Sigmoid colon (tissue), 4 donors: Measurements from ENCODE around the gene RNF25.

ENCODE experiments used
- EP300 ChIP-seq, 4 donors: sonication (generic); formaldehyde crosslinking; IDR thresholded peaks; one replicate each; pipeline ENCODE4 v1.6.1; 2017; ENCODE audit warnings: antibody characterized with exemption in 4 of 4
- POLR2A ChIP-seq, 2 donors: fragments of 450-650 bp; IDR thresholded peaks; one replicate each; pipeline ENCODE4 v1.6.1; 2016; ENCODE audit warnings: antibody characterized with exemption in 2 of 2, mild to moderate bottlenecking in 2 of 2, moderate library complexity in 2 of 2
- POLR2AphosphoS5 ChIP-seq, 4 donors: sonication (generic); formaldehyde crosslinking; IDR thresholded peaks; one replicate each; pipeline ENCODE4 v1.6.1; 2017; ENCODE audit warnings: antibody characterized with exemption in 4 of 4
- TF ChIP-seq, protein P1 (sequence below), 4 experiments: fragments of 450-650 bp in 3 of 4; fragments of 200-600 bp in 1 of 4; IDR thresholded peaks; one replicate each; pipeline ENCODE4 v1.5.1; 2016 to 2019; ENCODE audit warnings: antibody characterized with exemption in 4 of 4, mild to moderate bottlenecking in 3 of 4, moderate library complexity in 2 of 4

DNA sequence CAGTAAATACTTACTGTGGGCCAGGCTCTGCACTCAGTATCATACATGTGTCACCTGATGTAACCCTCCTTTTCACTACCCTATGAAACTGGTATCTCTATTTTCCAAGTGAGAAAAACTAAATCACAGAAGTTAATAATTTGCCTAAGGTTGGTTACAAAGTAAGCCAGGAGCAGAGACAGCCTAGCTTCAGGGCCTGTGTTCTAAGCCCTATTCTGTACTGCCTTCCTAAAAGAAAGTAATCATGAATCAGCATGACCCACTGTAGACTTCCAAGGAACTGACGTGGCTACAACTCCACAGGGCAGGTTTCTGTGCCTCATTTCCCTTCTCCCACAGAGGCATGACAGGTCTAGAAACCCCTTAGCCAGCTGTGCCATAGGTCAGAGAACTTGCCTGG, 26.7 kb downstream of the RNF25 start:
- TF ChIP-seq, protein P1, sequence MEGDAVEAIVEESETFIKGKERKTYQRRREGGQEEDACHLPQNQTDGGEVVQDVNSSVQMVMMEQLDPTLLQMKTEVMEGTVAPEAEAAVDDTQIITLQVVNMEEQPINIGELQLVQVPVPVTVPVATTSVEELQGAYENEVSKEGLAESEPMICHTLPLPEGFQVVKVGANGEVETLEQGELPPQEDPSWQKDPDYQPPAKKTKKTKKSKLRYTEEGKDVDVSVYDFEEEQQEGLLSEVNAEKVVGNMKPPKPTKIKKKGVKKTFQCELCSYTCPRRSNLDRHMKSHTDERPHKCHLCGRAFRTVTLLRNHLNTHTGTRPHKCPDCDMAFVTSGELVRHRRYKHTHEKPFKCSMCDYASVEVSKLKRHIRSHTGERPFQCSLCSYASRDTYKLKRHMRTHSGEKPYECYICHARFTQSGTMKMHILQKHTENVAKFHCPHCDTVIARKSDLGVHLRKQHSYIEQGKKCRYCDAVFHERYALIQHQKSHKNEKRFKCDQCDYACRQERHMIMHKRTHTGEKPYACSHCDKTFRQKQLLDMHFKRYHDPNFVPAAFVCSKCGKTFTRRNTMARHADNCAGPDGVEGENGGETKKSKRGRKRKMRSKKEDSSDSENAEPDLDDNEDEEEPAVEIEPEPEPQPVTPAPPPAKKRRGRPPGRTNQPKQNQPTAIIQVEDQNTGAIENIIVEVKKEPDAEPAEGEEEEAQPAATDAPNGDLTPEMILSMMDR (IDR thresholded peaks at IDR 0.05): no peak
- TF ChIP-seq POLR2A (IDR thresholded peaks at IDR 0.05) (no peak), EP300 (IDR thresholded peaks at IDR 0.05) (no peak), POLR2AphosphoS5 (IDR thresholded peaks at IDR 0.05) (no peak)
